Measurements from ENCODE around the gene SLC4A1. TPM values are rescaled to one million over a fixed set of nuclear protein-coding genes. Genes with fewer than 3 reads are reported as not detected.

Gene SLC4A1
- total and polyA plus RNA-seq, 5 donors from 2014 or later, result not detected

- Mint-ChIP-seq H3K4me3 (no peak overlapping the region), H3K9me3 (no peaks in the 10 kb centered on the region), H3K27ac (no peak overlapping the region), H3K36me3 (no peaks in the 10 kb centered on the region), H3K4me1 (peaks cover 0 to 9% (median 2%) of the 10 kb centered on the region in 4 donors), H3K27me3 (peaks cover 13% of the 10 kb centered on the region)
- no peak overlapping the region for H3K4me3 ChIP-seq (ENCODE audit: low read depth, low read length)
- H3K9me3 ChIP-seq (ENCODE audit: control insufficient read depth in 2 of 2, low read length in 2 of 2), result no peaks in the 10 kb centered on the region
- DNase-seq (no peak), ATAC-seq (ENCODE audit: low read depth in 2 of 2) (no peak)
- H3K27ac ChIP-seq (ENCODE audit: insufficient read depth, low read length, poor library complexity, severe bottlenecking), result no peak overlapping the region
- H3K27me3 ChIP-seq (ENCODE audit: control insufficient read depth, insufficient read depth, low read length), result no peaks in the 10 kb centered on the region
- H3K36me3 ChIP-seq (ENCODE audit: control insufficient read depth, insufficient read depth, low read length), result no peaks in the 10 kb centered on the region
- H3K4me1 ChIP-seq (ENCODE audit: control insufficient read depth, insufficient read depth, low read length, poor library complexity, severe bottlenecking), result peaks cover 6% of the 10 kb centered on the region
Observed at GRCh38 chr17:44282264-44282663, 14.3 kb upstream of the SLC4A1 start.

GRCh38 chr17:44281570-44281969 is 13.6 kb upstream of the SLC4A1 start:
- Histone ChIP-seq H3K9me3 (ENCODE audit: control insufficient read depth in 2 of 2, low read length in 2 of 2) (no peaks in the 10 kb centered on the region), H3K4me3 (ENCODE audit: low read depth, low read length) (no peak overlapping the region), H3K27me3 (ENCODE audit: control insufficient read depth, insufficient read depth, low read length) (no peaks in the 10 kb centered on the region), H3K27ac (ENCODE audit: insufficient read depth, low read length, poor library complexity, severe bottlenecking) (no peak overlapping the region), H3K4me1 (ENCODE audit: control insufficient read depth, insufficient read depth, low read length, poor library complexity, severe bottlenecking) (peaks cover 6% of the 10 kb centered on the region), H3K36me3 (ENCODE audit: control insufficient read depth, insufficient read depth, low read length) (no peaks in the 10 kb centered on the region)
- H3K4me1 Mint-ChIP-seq, result peaks cover 0 to 9% (median 2%) of the 10 kb centered on the region in 4 donors
- ATAC-seq (ENCODE audit: low read depth in 2 of 2), result no peak
- H3K36me3 Mint-ChIP-seq, result no peaks in the 10 kb centered on the region
- no peak overlapping the region for H3K27ac Mint-ChIP-seq
- no peak for DNase-seq
- no peaks in the 10 kb centered on the region for H3K9me3 Mint-ChIP-seq
- peaks cover 13% of the 10 kb centered on the region for H3K27me3 Mint-ChIP-seq
- H3K4me3 Mint-ChIP-seq, result no peak overlapping the region

GRCh38 chr17:44280392-44280937 is 12.5 kb upstream of the SLC4A1 start:
- Histone ChIP-seq H3K4me1 (ENCODE audit: control insufficient read depth, insufficient read depth, low read length, poor library complexity, severe bottlenecking) (peaks cover 6% of the 10 kb centered on the region), H3K4me3 (ENCODE audit: low read depth, low read length) (no peak overlapping the region), H3K27me3 (ENCODE audit: control insufficient read depth, insufficient read depth, low read length) (no peaks in the 10 kb centered on the region), H3K36me3 (ENCODE audit: control insufficient read depth, insufficient read depth, low read length) (no peaks in the 10 kb centered on the region), H3K27ac (ENCODE audit: insufficient read depth, low read length, poor library complexity, severe bottlenecking) (no peak overlapping the region), H3K9me3 (ENCODE audit: control insufficient read depth in 2 of 2, low read length in 2 of 2) (no peaks in the 10 kb centered on the region)
- DNase-seq (no peak), ATAC-seq (ENCODE audit: low read depth in 2 of 2) (no peak)
- Mint-ChIP-seq H3K4me3 (no peak overlapping the region), H3K27ac (no peak overlapping the region), H3K9me3 (no peaks in the 10 kb centered on the region), H3K36me3 (no peaks in the 10 kb centered on the region), H3K4me1 (peaks cover 0 to 9% (median 2%) of the 10 kb centered on the region in 4 donors), H3K27me3 (peaks cover 12% of the 10 kb centered on the region)

GRCh38 chr17:44279666-44280391 is 11.9 kb upstream of the SLC4A1 start:
- Mint-ChIP-seq H3K9me3 (no peaks in the 10 kb centered on the region), H3K36me3 (no peaks in the 10 kb centered on the region), H3K4me3 (no peak overlapping the region), H3K4me1 (peaks cover 0 to 9% (median 2%) of the 10 kb centered on the region in 4 donors), H3K27me3 (peaks cover 6% of the 10 kb centered on the region), H3K27ac (peak overlapping the region in 1 of 3 donors; percentile 9)
- Histone ChIP-seq H3K4me3 (ENCODE audit: low read depth, low read length) (no peak overlapping the region), H3K27ac (ENCODE audit: insufficient read depth, low read length, poor library complexity, severe bottlenecking) (no peak overlapping the region), H3K36me3 (ENCODE audit: control insufficient read depth, insufficient read depth, low read length) (no peaks in the 10 kb centered on the region), H3K9me3 (ENCODE audit: control insufficient read depth in 2 of 2, low read length in 2 of 2) (no peaks in the 10 kb centered on the region), H3K27me3 (ENCODE audit: control insufficient read depth, insufficient read depth, low read length) (no peaks in the 10 kb centered on the region), H3K4me1 (ENCODE audit: control insufficient read depth, insufficient read depth, low read length, poor library complexity, severe bottlenecking) (peaks cover 6% of the 10 kb centered on the region)
- DNase-seq, result peak in 1 of 3 donors; percentile 26
- peak; percentile 57 to 62 for ATAC-seq (ENCODE audit: low read depth in 2 of 2)

- Mint-ChIP-seq H3K9me3 (no peaks in the 10 kb centered on the region), H3K4me3 (no peak overlapping the region), H3K36me3 (no peaks in the 10 kb centered on the region), H3K4me1 (peaks cover 0 to 9% (median 2%) of the 10 kb centered on the region in 4 donors), H3K27me3 (peaks cover 6% of the 10 kb centered on the region), H3K27ac (no peak overlapping the region)
- Histone ChIP-seq H3K36me3 (ENCODE audit: control insufficient read depth, insufficient read depth, low read length) (no peaks in the 10 kb centered on the region), H3K4me3 (ENCODE audit: low read depth, low read length) (no peak overlapping the region), H3K27me3 (ENCODE audit: control insufficient read depth, insufficient read depth, low read length) (no peaks in the 10 kb centered on the region), H3K9me3 (ENCODE audit: control insufficient read depth in 2 of 2, low read length in 2 of 2) (no peaks in the 10 kb centered on the region), H3K4me1 (ENCODE audit: control insufficient read depth, insufficient read depth, low read length, poor library complexity, severe bottlenecking) (peaks cover 6% of the 10 kb centered on the region), H3K27ac (ENCODE audit: insufficient read depth, low read length, poor library complexity, severe bottlenecking) (no peak overlapping the region)
- DNase-seq, result no peak
- no peak for ATAC-seq (ENCODE audit: low read depth in 2 of 2)
Observed at GRCh38 chr17:44279346-44279665, 11.4 kb upstream of the SLC4A1 start.

DNA sequence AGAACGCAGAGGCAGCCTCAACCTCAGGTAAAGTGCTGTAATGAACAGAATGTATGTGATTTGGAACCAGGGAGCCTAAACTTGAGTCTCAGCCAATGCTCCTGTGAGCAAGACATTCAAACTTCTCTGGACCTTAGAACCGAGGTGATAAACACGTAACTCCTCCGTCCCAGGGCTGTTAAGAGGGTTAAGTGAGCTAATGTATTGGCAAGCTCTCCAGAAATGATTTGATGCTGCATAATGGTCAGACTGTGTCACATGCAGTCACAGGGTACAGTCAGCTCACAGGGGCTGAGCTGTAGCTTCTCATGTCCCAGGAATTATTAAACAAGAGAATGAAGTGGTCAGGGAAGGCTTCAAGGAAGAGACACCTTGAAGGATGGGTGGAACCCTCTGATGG is 10.0 kb upstream of the SLC4A1 start:
- no peak overlapping the region for H3K4me3 ChIP-seq (ENCODE audit: low read depth, low read length)
- H3K9me3 Mint-ChIP-seq, result no peaks in the 10 kb centered on the region
- H3K27ac Mint-ChIP-seq, result no peak overlapping the region
- peaks cover 6% of the 10 kb centered on the region for H3K27me3 Mint-ChIP-seq
- no peaks in the 10 kb centered on the region for H3K36me3 Mint-ChIP-seq
- H3K9me3 ChIP-seq (ENCODE audit: control insufficient read depth in 2 of 2, low read length in 2 of 2), result no peaks in the 10 kb centered on the region
- H3K36me3 ChIP-seq (ENCODE audit: control insufficient read depth, insufficient read depth, low read length), result no peaks in the 10 kb centered on the region
- H3K4me1 Mint-ChIP-seq, result peaks cover 0 to 9% (median 2%) of the 10 kb centered on the region in 4 donors
- ATAC-seq (ENCODE audit: low read depth in 2 of 2) (no peak), DNase-seq (no peak)
- peaks cover 6% of the 10 kb centered on the region for H3K4me1 ChIP-seq (ENCODE audit: control insufficient read depth, insufficient read depth, low read length, poor library complexity, severe bottlenecking)
- no peak overlapping the region for H3K4me3 Mint-ChIP-seq
- H3K27me3 ChIP-seq (ENCODE audit: control insufficient read depth, insufficient read depth, low read length), result no peaks in the 10 kb centered on the region
- no peak overlapping the region for H3K27ac ChIP-seq (ENCODE audit: insufficient read depth, low read length, poor library complexity, severe bottlenecking)

- Mint-ChIP-seq H3K9me3 (no peaks in the 10 kb centered on the region), H3K4me3 (no peak overlapping the region), H3K27me3 (peaks cover 6% of the 10 kb centered on the region), H3K27ac (no peak overlapping the region), H3K36me3 (no peaks in the 10 kb centered on the region), H3K4me1 (no peaks in the 10 kb centered on the region)
- H3K4me3 ChIP-seq (ENCODE audit: low read depth, low read length), result no peak overlapping the region
- no peaks in the 10 kb centered on the region for H3K27me3 ChIP-seq (ENCODE audit: control insufficient read depth, insufficient read depth, low read length)
- ATAC-seq (ENCODE audit: low read depth in 2 of 2) (no peak), DNase-seq (no peak)
- no peaks in the 10 kb centered on the region for H3K4me1 ChIP-seq (ENCODE audit: control insufficient read depth, insufficient read depth, low read length, poor library complexity, severe bottlenecking)
- no peaks in the 10 kb centered on the region for H3K36me3 ChIP-seq (ENCODE audit: control insufficient read depth, insufficient read depth, low read length)
- no peaks in the 10 kb centered on the region for H3K9me3 ChIP-seq (ENCODE audit: control insufficient read depth in 2 of 2, low read length in 2 of 2)
- no peak overlapping the region for H3K27ac ChIP-seq (ENCODE audit: insufficient read depth, low read length, poor library complexity, severe bottlenecking)
Observed at GRCh38 chr17:44273607-44274006, 5.7 kb upstream of the SLC4A1 start.

- H3K27ac ChIP-seq (ENCODE audit: insufficient read depth, low read length, poor library complexity, severe bottlenecking), result no peak overlapping the region
- no peak for DNase-seq
- Mint-ChIP-seq H3K4me1 (no peaks in the 10 kb centered on the region), H3K27me3 (peaks cover 4% of the 10 kb centered on the region), H3K36me3 (no peaks in the 10 kb centered on the region), H3K9me3 (no peaks in the 10 kb centered on the region), H3K27ac (no peak overlapping the region), H3K4me3 (no peak overlapping the region)
- H3K4me3 ChIP-seq (ENCODE audit: low read depth, low read length), result no peak overlapping the region
- ATAC-seq (ENCODE audit: low read depth in 2 of 2), result no peak
- no peaks in the 10 kb centered on the region for H3K4me1 ChIP-seq (ENCODE audit: control insufficient read depth, insufficient read depth, low read length, poor library complexity, severe bottlenecking)
- no peaks in the 10 kb centered on the region for H3K36me3 ChIP-seq (ENCODE audit: control insufficient read depth, insufficient read depth, low read length)
- H3K9me3 ChIP-seq (ENCODE audit: control insufficient read depth in 2 of 2, low read length in 2 of 2), result no peaks in the 10 kb centered on the region
- no peaks in the 10 kb centered on the region for H3K27me3 ChIP-seq (ENCODE audit: control insufficient read depth, insufficient read depth, low read length)
Observed at GRCh38 chr17:44272954-44273353, 5.0 kb upstream of the SLC4A1 start.

Measured in CD4-positive, CD25-positive, alpha-beta regulatory T cell (primary cell).